Natural killer cell (primary cell): Measurements from ENCODE around the gene IRGQ. TPM values are rescaled to one million over a fixed set of nuclear protein-coding genes. Genes with fewer than 3 reads are reported as not detected.

Experiments used
- ATAC-seq, 3 donors: fragments of 150-1000 bp in 2 of 3; fragments of 200-7000 bp in 1 of 3; cut with Tn5 transposase; 1 replicate in 1 of 3; 2 replicates in 2 of 3; pipeline ENCODE4 v1.10.0; 2021; ENCODE audit warnings: mild to moderate bottlenecking in 2 of 3, moderate library complexity in 2 of 3
- DNase-seq, 2 donors: peaks; one replicate each; pipeline versions ENCODE4 v3.0.0 to v3.0.0-alpha.2; 2013 to 2021; ENCODE audit warnings: mixed read lengths in 1 of 2
- H3K27ac ChIP-seq: one replicate; pipeline ENCODE4 v1.5.1; 2013; ENCODE audit warnings: mild to moderate bottlenecking, low read length
- H3K27me3 ChIP-seq: one replicate; pipeline ENCODE4 v1.6.1; 2013; ENCODE audit warnings: low read length; ENCODE audit not compliant: control insufficient read depth, insufficient read depth
- H3K36me3 ChIP-seq: one replicate; pipeline ENCODE4 v1.6.1; 2013; ENCODE audit warnings: low read length; ENCODE audit not compliant: control insufficient read depth, insufficient read depth
- H3K4me1 ChIP-seq: one replicate; pipeline ENCODE4 v1.6.1; 2013; ENCODE audit warnings: low read length; ENCODE audit not compliant: control insufficient read depth, insufficient read depth
- H3K4me3 ChIP-seq: one replicate; pipeline ENCODE4 v1.5.1; 2013; ENCODE audit warnings: low read length
- H3K9me3 ChIP-seq: one replicate; pipeline ENCODE4 v1.6.1; 2013; ENCODE audit warnings: low read length; ENCODE audit not compliant: control insufficient read depth, insufficient read depth
- H3K27ac Mint-ChIP-seq, 2 donors: one replicate each; pipeline ENCODE4 v1.8.0; 2022; ENCODE audit warnings: mild to moderate bottlenecking in 2 of 2, mixed read lengths in 2 of 2, moderate library complexity in 1 of 2
- H3K27me3 Mint-ChIP-seq, 2 donors: one replicate each; pipeline ENCODE4 v1.8.0; 2022; ENCODE audit warnings: low read depth in 2 of 2, mixed read lengths in 2 of 2
- H3K36me3 Mint-ChIP-seq: one replicate; pipeline ENCODE4 v1.8.0; 2022; ENCODE audit warnings: mixed read lengths
- H3K4me1 Mint-ChIP-seq, 2 donors: one replicate each; pipeline ENCODE4 v1.8.0; 2022; ENCODE audit warnings: mixed read lengths in 2 of 2
- H3K4me3 Mint-ChIP-seq: one replicate; pipeline ENCODE4 v1.8.0; 2022; ENCODE audit warnings: mild to moderate bottlenecking, moderate library complexity, mixed read lengths
- H3K9me3 Mint-ChIP-seq, 2 donors: one replicate each; pipeline ENCODE4 v1.8.0; 2022; ENCODE audit warnings: mixed read lengths in 2 of 2
- WGBS: methylation state at CpG from one replicate; pipeline ENCODE4 v1.1.7; 2013; ENCODE audit warnings: missing lambda C conversion rate; ENCODE audit not compliant: insufficient coverage; 5-methylcytosine and 5-hydroxymethylcytosine counted together
- intact Hi-C: fragments of 100-400 bp; cut with micrococcal nuclease; formaldehyde crosslinking; loops from one replicate; pipeline ENCODE4 v1.14.2; 2022
- total RNA-seq, 4 donors: library from RNA; stranded (reverse); fragments of 120-200 nt in 1 of 4; gene quantifications; one replicate each; pipeline versions ENCODE4 v1.2.3 to v1.2.4, GENCODE V29; 2013 to 2022
- TF ChIP-seq, protein P1 (sequence below): fragments of 200-600 bp; IDR thresholded peaks from one replicate; pipeline ENCODE4 v1.8.0; 2022; ENCODE audit warnings: antibody characterized with exemption

The IRGQ gene
- total RNA-seq, 3 donors from 2014 or later (not counting 1 experiment from before 2014, with no cell fraction given), result 28.5 to 43.7 (median 32.2) TPM

GRCh38 chr19:43538922-43539321 is 57.0 kb downstream of the IRGQ start:
- no peak overlapping the region for H3K27ac Mint-ChIP-seq
- ATAC-seq, result no peak
- no peak for DNase-seq
- TF ChIP-seq, protein P1, sequence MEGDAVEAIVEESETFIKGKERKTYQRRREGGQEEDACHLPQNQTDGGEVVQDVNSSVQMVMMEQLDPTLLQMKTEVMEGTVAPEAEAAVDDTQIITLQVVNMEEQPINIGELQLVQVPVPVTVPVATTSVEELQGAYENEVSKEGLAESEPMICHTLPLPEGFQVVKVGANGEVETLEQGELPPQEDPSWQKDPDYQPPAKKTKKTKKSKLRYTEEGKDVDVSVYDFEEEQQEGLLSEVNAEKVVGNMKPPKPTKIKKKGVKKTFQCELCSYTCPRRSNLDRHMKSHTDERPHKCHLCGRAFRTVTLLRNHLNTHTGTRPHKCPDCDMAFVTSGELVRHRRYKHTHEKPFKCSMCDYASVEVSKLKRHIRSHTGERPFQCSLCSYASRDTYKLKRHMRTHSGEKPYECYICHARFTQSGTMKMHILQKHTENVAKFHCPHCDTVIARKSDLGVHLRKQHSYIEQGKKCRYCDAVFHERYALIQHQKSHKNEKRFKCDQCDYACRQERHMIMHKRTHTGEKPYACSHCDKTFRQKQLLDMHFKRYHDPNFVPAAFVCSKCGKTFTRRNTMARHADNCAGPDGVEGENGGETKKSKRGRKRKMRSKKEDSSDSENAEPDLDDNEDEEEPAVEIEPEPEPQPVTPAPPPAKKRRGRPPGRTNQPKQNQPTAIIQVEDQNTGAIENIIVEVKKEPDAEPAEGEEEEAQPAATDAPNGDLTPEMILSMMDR, result no peak
- H3K27me3 Mint-ChIP-seq, result no peaks in the 10 kb centered on the region
- Histone ChIP-seq H3K27ac (no peak overlapping the region), H3K9me3 (peaks cover 3% of the 10 kb centered on the region), H3K4me1 (peaks cover 7% of the 10 kb centered on the region), H3K36me3 (peaks cover 32% of the 10 kb centered on the region), H3K27me3 (no peaks in the 10 kb centered on the region), H3K4me3 (no peak overlapping the region)
- no peak overlapping the region for H3K4me3 Mint-ChIP-seq
- H3K4me1 Mint-ChIP-seq, result peaks cover 13 to 20% of the 10 kb centered on the region in 2 donors
- intact Hi-C loops, result no loop called here
- peaks cover 0 to 2% of the 10 kb centered on the region in 2 donors for H3K9me3 Mint-ChIP-seq
- H3K36me3 Mint-ChIP-seq, result peaks cover 13% of the 10 kb centered on the region

DNA sequence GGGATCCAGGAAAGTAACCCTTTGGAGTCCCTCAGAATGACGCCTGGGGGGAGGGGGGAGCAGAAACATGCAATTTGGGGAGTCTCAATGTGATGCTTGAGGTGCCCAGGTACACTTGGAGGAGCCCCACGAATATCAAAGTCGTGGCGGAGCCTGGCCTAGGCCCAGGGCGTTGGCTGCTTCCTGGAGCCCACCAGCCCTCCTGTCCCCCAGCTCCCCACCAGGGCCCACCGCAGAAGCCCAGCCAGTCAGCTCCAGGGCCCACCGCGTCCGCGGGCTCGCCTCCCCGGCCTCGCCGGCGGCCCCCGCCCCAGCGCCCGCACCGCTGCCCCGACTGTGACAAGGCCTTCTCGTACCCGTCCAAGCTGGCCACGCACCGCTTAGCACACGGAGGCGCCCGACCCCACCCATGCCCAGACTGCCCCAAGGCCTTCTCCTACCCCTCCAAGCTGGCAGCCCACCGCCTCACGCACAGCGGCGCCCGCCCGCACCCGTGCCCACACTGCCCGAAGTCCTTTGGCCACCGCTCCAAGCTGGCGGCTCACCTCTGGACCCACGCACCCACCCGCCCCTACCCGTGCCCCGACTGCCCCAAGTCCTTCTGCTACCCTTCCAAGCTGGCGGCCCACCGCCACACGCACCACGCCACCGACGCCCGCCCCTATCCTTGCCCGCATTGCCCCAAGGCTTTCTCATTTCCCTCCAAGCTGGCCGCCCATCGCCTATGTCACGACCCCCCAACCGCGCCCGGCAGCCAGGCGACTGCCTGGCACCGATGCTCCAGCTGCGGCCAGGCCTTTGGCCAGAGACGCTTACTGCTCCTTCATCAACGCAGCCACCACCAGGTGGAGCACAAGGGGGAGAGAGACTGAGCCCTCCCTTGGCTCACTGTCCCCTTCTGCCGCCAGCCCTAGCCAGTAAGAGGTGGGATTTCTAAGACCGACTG is 60.8 kb downstream of the IRGQ start:
- 90% methylated on average over 62 of the region's 62 CpGs for WGBS
- intact Hi-C loops, result loop anchor here (1.0 kb wide), 1 partner anchor 59 kb away; no protein-coding TSS in a partner anchor
- Histone ChIP-seq H3K27ac (no peak overlapping the region), H3K9me3 (peaks cover 3% of the 10 kb centered on the region), H3K36me3 (peaks cover 11% of the 10 kb centered on the region), H3K4me1 (peaks cover 23% of the 10 kb centered on the region), H3K4me3 (no peak overlapping the region), H3K27me3 (no peaks in the 10 kb centered on the region)
- Mint-ChIP-seq H3K4me1 (peaks cover 30 to 34% of the 10 kb centered on the region in 2 donors), H3K36me3 (peaks cover 13% of the 10 kb centered on the region), H3K27ac (peak overlapping the region; percentile 92 to 93), H3K27me3 (no peaks in the 10 kb centered on the region), H3K4me3 (peak overlapping the region; percentile 67), H3K9me3 (peaks cover 0 to 2% of the 10 kb centered on the region in 2 donors)
- DNase-seq, result peak; percentile 44 to 58
- no peak for ATAC-seq
- TF ChIP-seq, protein P1, result peak; percentile 22

Other genes with a start within 250 kb of the IRGQ start
- gene CD177, start 242.4 kb downstream of the IRGQ start, total RNA-seq, result not detected
- 1 to 10 TPM in 1 of 3 donors, not detected in 2; 1.4 TPM for gene TEX101, start 181.2 kb downstream of the IRGQ start, total RNA-seq
- gene LYPD3, start 130.5 kb downstream of the IRGQ start, total RNA-seq, result 1 to 10 TPM; 1.3 to 2.4 (median 1.7) TPM
- gene PHLDB3, start 91.4 kb downstream of the IRGQ start, total RNA-seq, result 10 to 100 TPM; 24.5 to 24.9 (median 24.8) TPM
- gene ETHE1, start 68.9 kb downstream of the IRGQ start, total RNA-seq, result 10 to 100 TPM; 22.0 to 25.6 (median 24.6) TPM
- gene ZNF575, start 62.9 kb downstream of the IRGQ start, total RNA-seq, result 1 to 10 TPM; 1.9 to 5.4 (median 3.9) TPM
- 10 to 100 TPM; 33.2 to 43.9 (median 40.7) TPM for gene XRCC1, start 20.6 kb downstream of the IRGQ start, total RNA-seq
- 1 to 10 TPM; 1.7 to 3.0 (median 2.4) TPM for gene PINLYP, start 20.3 kb downstream of the IRGQ start, total RNA-seq
- gene ZNF576, start 461 bp upstream of the IRGQ start, total RNA-seq, result 10 to 100 TPM in 1 of 3 donors, 1 to 10 TPM in 2; 4.0 to 10.4 (median 5.8) TPM
- gene SRRM5, start 16.0 kb upstream of the IRGQ start, total RNA-seq, result under 1 TPM; 0.24 to 0.75 (median 0.50) TPM
- gene ZNF428, start 23.5 kb upstream of the IRGQ start, total RNA-seq, result 10 to 100 TPM; 36.3 to 50.5 (median 37.6) TPM
- gene CADM4, start 43.7 kb upstream of the IRGQ start, total RNA-seq, result under 1 TPM in 2 of 3 donors, not detected in 1; 0.19 to 0.38 TPM
- gene PLAUR, start 74.0 kb upstream of the IRGQ start, total RNA-seq, result 100 to 1,000 TPM in 1 of 3 donors, 10 to 100 TPM in 2; 44.5 to 141 (median 55.5) TPM
- not detected for gene IRGC, start 119.9 kb upstream of the IRGQ start, total RNA-seq
- 10 to 100 TPM; 23.3 to 37.4 (median 28.3) TPM for gene SMG9, start 158.8 kb upstream of the IRGQ start, total RNA-seq
- gene KCNN4, start 184.8 kb upstream of the IRGQ start, total RNA-seq, result 1 to 10 TPM in 2 of 3 donors, under 1 TPM in 1; 0.72 to 7.1 (median 1.4) TPM
- gene LYPD5, start 206.3 kb upstream of the IRGQ start, total RNA-seq, result not detected
- 1 to 10 TPM; 4.1 to 8.0 (median 7.1) TPM for gene ZNF283, start 231.2 kb upstream of the IRGQ start, total RNA-seq